GM21619 (cell line): Measurements from ENCODE around the gene CAPN15.
"Not testable (repeated sequence)": the region's sequence is repeated elsewhere in the genome, so short reads cannot be mapped to it uniquely, and the experiment has no call there.

ENCODE experiments used
- ATAC-seq: cut with Tn5 transposase; IDR thresholded peaks from one replicate; pipeline ENCODE4 v1.9.1; 2021; ENCODE audit not compliant: unreplicated experiment

Gene CAPN15

GRCh38 chr16:588889-589657 lies 61.6 kb downstream of the CAPN15 start:
- peak; percentile 62 for ATAC-seq

- peak; percentile 70 for ATAC-seq
Observed at GRCh38 chr16:589658-590187, 62.2 kb downstream of the CAPN15 start, which contains the start of gene RAB40C. Gene RAB40C, plus strand, starts transcription at chr16:590066. Its CDS starts 226 bp downstream, at chr16:590292.

GRCh38 chr16:590188-590814 lies 62.8 kb downstream of the CAPN15 start:
- ATAC-seq, result peak; percentile 7

DNA sequence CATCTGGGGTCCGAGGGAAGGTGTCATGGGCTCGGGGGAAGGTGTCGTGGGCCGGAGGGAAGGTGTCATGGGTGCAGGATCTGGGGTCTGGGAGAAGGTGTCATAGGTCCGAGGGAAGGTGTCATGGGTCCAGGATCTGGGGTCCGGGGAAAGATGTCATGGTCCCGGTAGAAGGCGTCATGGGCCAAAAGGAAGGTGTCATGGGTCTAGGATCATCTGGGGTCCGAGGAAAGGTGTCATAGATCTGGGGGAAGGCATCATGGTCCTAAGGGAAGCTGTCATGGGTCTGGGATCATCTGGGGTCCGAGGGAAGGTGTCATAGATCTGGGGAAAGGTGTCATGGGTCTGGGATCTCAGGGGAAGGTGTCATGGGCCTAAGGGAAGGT lies 63.3 kb downstream of the CAPN15 start:
- ATAC-seq, result no peak

GRCh38 chr16:591231-591630 lies 63.7 kb downstream of the CAPN15 start:
- no peak for ATAC-seq

- no peak for ATAC-seq
Observed at GRCh38 chr16:591892-592517, 64.5 kb downstream of the CAPN15 start.

DNA sequence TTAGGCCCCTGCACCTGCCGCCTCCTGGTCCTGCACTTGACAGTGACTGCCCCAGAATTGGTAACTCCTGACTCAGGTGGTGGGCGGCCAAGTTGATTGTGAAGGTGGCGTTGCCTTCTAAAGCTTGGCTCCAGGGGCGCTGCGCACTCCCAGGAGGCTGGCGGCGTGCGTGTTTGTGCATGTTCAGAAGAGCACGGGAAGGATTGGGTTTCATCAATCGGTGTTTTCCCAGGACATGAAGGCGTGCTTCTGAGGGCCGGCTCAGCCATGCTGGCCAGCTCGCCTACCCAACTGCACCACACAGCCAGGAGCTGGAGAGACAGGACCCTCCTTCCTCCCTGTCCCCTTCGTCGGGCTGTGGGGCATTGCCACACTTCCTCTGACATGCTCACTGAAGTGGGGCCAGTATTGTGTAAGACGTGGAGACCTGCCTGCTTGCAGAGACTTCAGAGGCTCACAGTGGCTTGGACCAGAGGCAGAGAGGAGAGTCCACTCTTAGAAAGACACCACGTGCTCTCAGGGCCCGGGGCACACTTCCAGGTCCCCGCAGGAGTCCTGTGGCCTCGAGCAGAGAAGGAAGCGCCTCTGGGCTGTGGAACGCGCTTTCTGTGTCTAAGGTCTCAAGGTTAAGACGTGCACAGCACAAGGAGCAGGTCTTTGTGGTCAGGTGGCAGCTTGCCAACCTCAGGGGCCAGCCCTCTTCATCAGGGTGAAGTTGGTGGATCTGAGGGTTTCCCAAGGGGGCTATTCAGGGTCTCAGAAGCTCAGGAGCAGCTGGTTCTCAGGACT lies 65.2 kb downstream of the CAPN15 start:
- ATAC-seq, result no peak

DNA sequence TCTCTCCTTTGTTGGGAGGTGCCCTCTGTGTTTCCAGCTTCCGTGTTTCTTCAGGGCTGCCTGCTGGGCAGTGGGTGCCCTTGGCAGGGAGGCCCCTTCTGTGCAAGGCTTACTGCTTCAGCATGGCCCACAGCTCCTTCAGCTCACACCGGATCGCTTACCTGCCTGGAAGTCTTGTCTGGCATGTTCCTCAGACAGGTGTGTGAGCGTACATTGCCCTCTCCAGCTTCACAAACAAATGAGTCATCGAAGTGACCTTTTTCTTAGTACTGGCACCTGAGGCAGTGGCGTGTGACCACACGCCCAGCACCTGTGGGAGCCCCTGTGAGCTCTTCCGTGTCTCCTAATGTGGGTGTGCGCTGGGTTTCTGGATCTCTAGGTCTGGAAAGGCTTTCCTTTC lies 65.9 kb downstream of the CAPN15 start:
- ATAC-seq, result no peak

DNA sequence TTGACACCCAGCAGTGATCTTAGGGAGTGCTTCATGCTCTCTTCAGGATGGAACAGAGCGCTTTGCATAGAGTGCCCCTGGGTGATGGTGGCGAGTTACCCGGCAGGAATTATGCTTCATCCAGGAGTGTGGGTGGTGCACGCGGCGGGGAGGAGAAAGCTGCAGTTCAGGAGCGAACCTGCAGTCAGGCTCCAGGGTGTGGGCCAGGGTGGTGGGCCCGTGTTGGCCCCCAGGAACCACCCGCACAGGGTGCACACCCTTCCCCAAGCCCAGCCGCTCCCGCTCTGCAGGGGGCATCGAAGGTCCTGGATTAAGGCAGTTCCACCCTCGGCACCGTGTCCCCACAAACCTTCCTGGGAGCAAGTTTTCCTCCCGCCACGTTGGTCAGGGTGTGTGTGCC lies 66.3 kb downstream of the CAPN15 start:
- ATAC-seq, result no peak

DNA sequence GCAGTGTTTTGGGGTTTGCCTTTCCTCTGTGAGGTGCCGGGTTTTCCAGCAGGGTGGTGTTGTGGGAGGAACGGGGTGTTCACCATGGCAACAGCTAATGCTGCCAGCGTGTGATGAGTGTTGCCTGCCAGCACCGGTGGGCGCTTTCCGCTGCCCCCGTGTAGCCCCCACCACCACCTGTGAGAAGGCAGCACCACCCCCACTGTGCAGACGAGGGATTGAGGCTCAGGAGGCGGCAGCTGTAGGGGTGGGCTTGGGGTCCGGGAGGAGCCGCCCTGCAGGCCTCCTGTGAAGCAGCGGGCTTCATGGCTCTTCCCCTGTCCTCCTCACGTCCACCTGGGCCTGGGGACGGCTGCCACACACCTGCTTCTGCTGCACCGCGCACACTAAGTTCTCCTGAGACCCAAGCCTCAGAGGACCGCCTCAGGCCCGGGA lies 67.6 kb downstream of the CAPN15 start:
- no peak for ATAC-seq

DNA sequence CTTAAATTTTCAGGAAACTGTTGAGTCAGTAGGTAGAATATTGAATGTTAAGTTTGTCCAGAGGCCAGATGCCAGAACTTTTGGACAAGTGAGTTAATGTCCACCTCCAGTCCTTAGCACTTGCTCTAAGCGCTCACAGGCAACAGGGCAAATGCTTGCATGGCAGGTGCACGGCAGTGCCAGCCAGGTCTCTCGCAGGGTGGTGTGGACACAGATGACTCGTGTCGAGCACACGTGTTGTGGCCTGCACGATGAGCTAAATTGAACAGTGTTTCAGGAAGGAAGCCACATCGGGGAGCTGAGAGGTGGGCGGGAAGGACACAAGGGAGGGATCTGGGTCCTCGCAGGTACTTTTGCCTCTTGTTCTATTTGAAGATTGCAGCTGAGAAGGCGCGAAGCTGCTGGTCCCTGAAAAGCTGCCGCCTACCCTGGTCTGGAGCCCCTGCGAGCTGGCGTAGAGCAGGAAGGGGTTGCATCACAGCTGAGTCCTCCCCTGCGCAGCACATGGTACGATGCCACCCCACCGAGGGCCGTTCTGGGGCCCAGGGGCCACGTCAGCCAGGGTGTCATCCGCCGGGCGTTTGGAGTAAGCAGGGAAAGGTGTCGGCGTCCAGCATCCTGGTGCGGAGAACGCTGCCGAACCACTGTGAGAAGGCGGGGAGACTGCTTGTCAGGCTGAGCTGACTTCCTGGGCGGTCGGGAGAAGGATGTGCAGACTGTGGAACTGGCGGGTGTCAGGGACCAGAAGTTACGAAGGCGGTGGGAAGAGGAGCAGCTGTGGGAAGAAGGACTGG lies 68.6 kb downstream of the CAPN15 start:
- ATAC-seq, result no peak

DNA sequence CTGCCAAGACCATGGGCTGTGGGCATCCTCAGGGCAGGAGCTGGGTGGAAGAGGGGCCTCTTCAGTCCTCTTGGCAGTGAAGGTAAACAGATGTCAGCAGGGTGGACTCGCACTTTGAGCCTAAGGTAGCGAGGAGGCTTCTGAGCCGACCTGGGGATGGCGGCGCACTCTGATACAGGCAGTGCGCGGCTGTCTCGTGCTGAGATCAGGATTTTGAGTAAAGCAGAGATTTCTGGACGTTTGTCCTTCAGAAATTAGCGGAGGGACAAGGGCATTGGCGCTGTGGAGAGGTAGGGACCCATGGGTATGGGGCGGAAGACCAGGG lies 69.2 kb downstream of the CAPN15 start:
- ATAC-seq, result no peak

DNA sequence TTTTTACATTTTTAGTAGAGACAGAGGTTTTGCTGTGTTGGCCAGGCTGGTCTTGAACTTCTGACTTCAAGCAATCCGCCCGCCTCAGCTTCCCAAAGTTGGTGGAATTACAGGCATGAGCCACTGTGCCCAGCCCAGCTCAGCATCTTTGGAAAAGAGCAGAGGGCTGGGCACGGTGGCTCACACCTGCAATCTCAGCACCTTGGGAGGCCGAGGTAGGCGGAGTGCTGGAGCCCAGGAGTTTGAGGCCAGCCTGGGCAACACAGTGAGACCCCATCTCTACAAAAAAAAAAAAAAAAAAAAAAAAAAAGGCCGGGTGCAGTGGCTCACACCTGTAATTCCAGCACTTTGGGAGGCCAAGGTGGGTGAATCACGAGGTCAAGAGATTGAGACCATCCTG lies 70.1 kb downstream of the CAPN15 start:
- not testable (repeated sequence) for ATAC-seq

- ATAC-seq, result no peak
Observed at GRCh38 chr16:598823-599739, 71.6 kb downstream of the CAPN15 start.

GRCh38 chr16:600781-601180 lies 73.3 kb downstream of the CAPN15 start:
- ATAC-seq, result no peak

GRCh38 chr16:603933-604332 lies 76.4 kb downstream of the CAPN15 start:
- ATAC-seq, result no peak
